Stimulated activated CD8-positive, alpha-beta memory T cell treated with anti-CD3 and anti-CD28 coated beads, Interleukin-4, amount 100 ng/mL, for 1 hour (primary cell): ENCODE data around the gene BORA.
A peak's percentile ranks its signal among the peaks of the same experiment; 100 is the strongest.
"Not testable (repeated sequence)": the region's sequence is repeated elsewhere in the genome, so short reads cannot be mapped to it uniquely, and the experiment has no call there.

ENCODE experiments used
- DNase-seq, 2 donors: peaks; one replicate each; pipeline ENCODE4 v3.0.0-alpha.2; 2020; ENCODE audit warnings: low read depth in 2 of 2, low spot score in 1 of 2

Gene BORA

DNA sequence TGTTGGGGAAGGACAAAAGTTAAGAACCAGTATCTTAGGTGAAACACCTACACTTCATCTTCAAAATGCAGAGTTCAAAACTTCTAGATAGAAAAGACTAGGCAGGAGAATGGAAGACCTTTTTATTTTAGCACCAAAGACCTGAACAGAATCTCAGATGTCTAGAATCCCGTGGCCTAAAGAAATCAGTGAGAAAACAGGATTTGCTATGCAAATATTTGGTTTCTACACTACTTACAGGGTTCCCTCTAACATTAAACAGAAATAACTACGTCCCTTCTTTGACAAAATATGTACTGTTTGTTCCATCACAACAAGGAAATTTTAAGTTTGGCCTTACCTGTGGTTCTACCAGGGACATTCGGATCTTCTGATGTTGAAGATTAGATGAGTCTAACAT is 32.5 kb downstream of the BORA start:
- no peak for DNase-seq

GRCh38 chr13:72763411-72763810 is 35.7 kb downstream of the BORA start:
- DNase-seq, result no peak

DNA sequence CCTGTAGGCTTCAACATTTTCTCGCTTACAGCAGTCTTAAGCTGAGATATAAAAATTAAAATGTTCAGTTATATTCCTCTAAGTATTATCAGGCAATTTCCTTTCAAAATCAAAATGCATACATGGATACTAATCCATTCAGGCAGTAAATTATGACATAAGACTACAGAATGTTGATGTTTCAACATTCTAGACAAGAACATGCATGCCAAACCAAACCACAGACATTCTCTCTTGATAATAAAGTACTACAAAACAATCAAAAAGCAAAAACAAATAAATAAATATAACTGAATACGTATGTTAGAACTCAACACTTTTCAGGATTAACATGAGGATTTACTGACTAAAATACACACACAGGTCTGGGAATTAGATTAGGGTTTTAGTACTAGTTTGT is 46.3 kb downstream of the BORA start:
- DNase-seq, result no peak

DNA sequence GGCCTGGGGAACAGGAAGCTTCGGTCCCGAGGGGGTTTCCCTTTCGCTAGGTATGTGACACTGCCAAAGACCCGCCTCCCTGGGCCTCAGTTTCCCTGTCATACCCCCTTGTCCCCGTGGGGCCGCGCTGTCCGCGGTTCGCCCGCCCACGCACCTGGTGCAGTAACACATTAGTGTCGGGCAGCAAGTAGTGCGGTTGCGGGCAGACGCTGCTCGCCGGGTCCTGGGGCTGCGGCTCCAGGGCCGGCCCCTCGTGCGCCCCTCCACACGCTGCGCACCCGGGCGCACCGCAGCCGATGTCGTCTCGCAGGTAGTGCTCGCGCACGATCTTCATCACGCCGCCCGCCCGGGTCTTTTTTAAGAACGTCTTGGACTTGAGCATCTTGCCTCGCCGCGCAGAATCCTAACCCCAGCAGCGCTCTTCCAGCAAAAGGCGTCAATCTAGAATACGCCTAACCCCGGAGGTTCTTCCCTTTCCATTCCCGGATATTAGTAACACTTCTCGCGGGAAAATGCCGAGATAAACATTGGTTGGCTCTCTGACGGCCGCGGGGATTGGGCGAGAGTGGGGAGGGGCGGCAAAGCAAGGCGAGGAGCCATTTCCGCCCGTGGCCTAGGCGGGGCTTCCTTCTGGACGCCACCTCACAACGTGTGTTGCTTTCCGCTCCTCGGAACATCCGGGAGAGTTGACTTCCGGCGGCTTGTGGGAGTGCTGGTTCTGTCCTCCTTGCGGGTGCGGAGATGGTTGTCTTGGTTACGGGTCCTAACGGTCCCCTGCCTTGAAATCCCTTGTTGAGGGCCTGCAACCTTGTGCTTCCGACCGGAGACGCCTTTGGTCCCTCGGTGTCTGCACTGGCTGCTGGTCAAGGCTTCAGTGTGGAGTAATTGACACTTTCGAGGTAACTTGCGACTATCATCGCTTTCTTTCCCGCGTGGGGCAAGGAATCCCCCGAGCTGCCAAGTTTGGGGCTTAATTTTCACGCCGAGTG is 54.0 kb downstream of the BORA start, which contains the start of the genes DIS3 and PIBF1:
TSS of gene DIS3 (minus strand) at position 450 of the 989 bp plus-strand sequence. CDS start at position 382, 68 bp downstream.
TSS of gene PIBF1 (plus strand) at position 683 of the 989 bp plus-strand sequence. CDS start 1,337 bp downstream, outside the sequence.
- peak; percentile 88 to 89 for DNase-seq

DNA sequence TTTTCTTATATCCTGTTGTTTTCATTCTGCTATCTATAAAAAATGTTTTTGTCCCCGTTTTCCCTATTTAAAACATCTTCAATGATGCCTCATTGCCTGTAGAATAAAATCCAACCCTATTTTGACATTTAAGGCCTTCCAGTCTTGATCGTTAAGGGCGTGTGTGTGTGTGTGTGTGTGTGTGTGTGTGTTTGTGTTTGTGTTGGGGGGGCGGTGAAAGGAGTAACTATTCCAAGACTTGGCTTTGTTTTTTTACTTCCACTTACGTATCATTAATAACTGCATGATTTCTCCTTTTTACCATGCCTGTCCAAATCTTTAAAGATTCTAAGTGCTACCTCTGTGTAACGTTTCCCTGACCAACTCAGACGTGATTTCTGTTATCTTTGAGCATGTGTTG is 55.0 kb downstream of the BORA start:
- no peak for DNase-seq

DNA sequence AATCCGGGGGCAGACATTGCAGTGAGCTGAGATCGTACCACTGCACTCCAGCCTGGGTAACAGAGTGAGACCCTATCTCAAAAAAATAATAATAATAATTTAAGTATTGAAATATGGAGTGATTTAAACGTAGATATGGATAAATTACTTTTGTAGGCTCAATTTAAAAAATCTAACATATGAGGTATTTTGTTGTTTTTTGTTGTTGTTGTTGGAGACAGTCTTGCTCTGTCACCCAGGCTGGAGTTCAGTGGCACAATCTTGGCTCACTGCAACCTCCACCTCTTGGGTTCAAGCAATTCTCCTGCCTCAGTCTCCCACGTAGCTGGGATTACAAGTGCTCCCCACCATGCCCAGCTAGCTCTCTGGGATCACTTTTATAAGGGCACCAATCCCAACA is 57.0 kb downstream of the BORA start:
- DNase-seq, result not testable (repeated sequence)

- no peak for DNase-seq
Observed at GRCh38 chr13:72788831-72789230, 61.1 kb downstream of the BORA start.

GRCh38 chr13:72792640-72793039 is 64.9 kb downstream of the BORA start:
- DNase-seq, result no peak

GRCh38 chr13:72798817-72799216 is 71.1 kb downstream of the BORA start:
- no peak for DNase-seq

GRCh38 chr13:72804301-72804700 is 76.6 kb downstream of the BORA start:
- no peak for DNase-seq
